T-cell (primary cell): ENCODE measurements around the gene RAB36. TPM values are rescaled to one million over a fixed set of nuclear protein-coding genes. Genes with fewer than 3 reads are reported as not detected.
A peak's percentile ranks its signal among the peaks of the same experiment; 100 is the strongest.

ENCODE experiments used
- ATAC-seq, 4 experiments: fragments of 200-7000 bp in 3 of 4; fragments of 150-1000 bp in 1 of 4; cut with Tn5 transposase; replicated peaks in 1 of 4; 1 replicate in 3 of 4; 2 replicates in 1 of 4; pipeline ENCODE4 v1.10.0; 2021; ENCODE audit warnings: moderate library complexity in 3 of 4, mild to moderate bottlenecking in 2 of 4, moderate number of reproducible peaks in 1 of 4
- CTCF ChIA-PET, 2 donors: fragments of 300-600 bp; sonication (Branson Sonifier 250); formaldehyde crosslinking; loops; one replicate each; lab custom pipeline; 2022; ENCODE audit warnings: antibody characterized with exemption in 2 of 2; lab: Charles Lee
- POLR2A ChIA-PET, 2 donors: fragments of 300-600 bp; sonication (Branson Sonifier 250); formaldehyde crosslinking; loops; one replicate each; lab custom pipeline; 2022; ENCODE audit warnings: antibody characterized with exemption in 2 of 2; lab: Charles Lee
- DNase-seq, 35 experiments: peaks; one replicate each; pipeline versions ENCODE4 v3.0.0 to v3.0.0-alpha.2; 2013 to 2023
- H3K27ac ChIP-seq: one replicate; pipeline ENCODE4 v1.5.1; 2013; ENCODE audit warnings: low read length
- H3K27me3 ChIP-seq, 2 experiments: replicated peaks in 1 of 2; 1 replicate in 1 of 2; 2 replicates in 1 of 2; pipeline versions ENCODE4 v1.6.1 to v1.7.0; 2013; ENCODE audit warnings: low read length in 1 of 2, mixed read lengths in 1 of 2; ENCODE audit not compliant: control insufficient read depth in 2 of 2, insufficient read depth in 2 of 2; ENCODE audit errors: extremely low read depth in 1 of 2
- H3K36me3 ChIP-seq, 2 donors: 1 replicate in 1 of 2; 2 replicates in 1 of 2; pipeline versions ENCODE4 v1.6.1 to v1.7.0; 2013; ENCODE audit warnings: low read length in 1 of 2; ENCODE audit not compliant: control insufficient read depth in 2 of 2, insufficient read depth in 1 of 2; ENCODE audit errors: extremely low read depth in 1 of 2
- H3K4me1 ChIP-seq, 2 experiments: 1 replicate in 1 of 2; 2 replicates in 1 of 2; pipeline versions ENCODE4 v1.6.1 to v1.7.0; 2013; ENCODE audit warnings: low read length in 2 of 2, mixed read lengths in 1 of 2; ENCODE audit not compliant: insufficient read depth in 2 of 2, control insufficient read depth in 1 of 2; ENCODE audit errors: extremely low read depth in 1 of 2
- H3K4me3 ChIP-seq, 2 donors: 1 replicate in 1 of 2; 2 replicates in 1 of 2; pipeline versions ENCODE4 v1.5.1 to v1.7.0; 2013; ENCODE audit warnings: mild to moderate bottlenecking in 2 of 2, low read length in 1 of 2, moderate library complexity in 1 of 2; ENCODE audit not compliant: control insufficient read depth in 1 of 2; ENCODE audit errors: extremely low read depth in 1 of 2
- H3K9me3 ChIP-seq: 2 replicates; pipeline ENCODE4 v1.7.0; 2013
- H3K27ac Mint-ChIP-seq, 2 donors: one replicate each; pipeline ENCODE4 v1.8.0; 2020 to 2021; ENCODE audit warnings: mild to moderate bottlenecking in 2 of 2, mixed read lengths in 2 of 2
- H3K27me3 Mint-ChIP-seq, 2 donors: one replicate each; pipeline ENCODE4 v1.8.0; 2021 to 2022; ENCODE audit warnings: mixed read lengths in 2 of 2
- H3K36me3 Mint-ChIP-seq: one replicate; pipeline ENCODE4 v1.8.0; 2021; ENCODE audit warnings: mixed read lengths
- H3K4me1 Mint-ChIP-seq, 3 donors: one replicate each; pipeline ENCODE4 v1.8.0; 2020 to 2022; ENCODE audit warnings: mixed read lengths in 3 of 3, mild to moderate bottlenecking in 1 of 3
- H3K4me3 Mint-ChIP-seq, 3 donors: one replicate each; pipeline ENCODE4 v1.8.0; 2020 to 2022; ENCODE audit warnings: mild to moderate bottlenecking in 3 of 3, mixed read lengths in 3 of 3, moderate library complexity in 3 of 3
- H3K9me3 Mint-ChIP-seq, 3 donors: one replicate each; pipeline ENCODE4 v1.8.0; 2020 to 2022; ENCODE audit warnings: mixed read lengths in 3 of 3
- WGBS: methylation state at CpG from one replicate; pipeline ENCODE4 v1.1.5; 2013; ENCODE audit warnings: missing lambda C conversion rate; ENCODE audit not compliant: insufficient coverage; 5-methylcytosine and 5-hydroxymethylcytosine counted together
- total RNA-seq, 35 experiments: library from RNA in 6 of 35; stranded (reverse) in 6 of 35; fragments of 120-200 nt in 1 of 35; gene quantifications; one replicate each; pipeline versions ENCODE4 v1.2.1 to v1.2.4 and lab custom pipeline; 2013 to 2026

RAB36 gene
- total RNA-seq, 5 donors from 2014 or later (not counting 1 experiment from before 2014, with no cell fraction given), result 0.18 to 1.8 (median 0.47) TPM

DNA sequence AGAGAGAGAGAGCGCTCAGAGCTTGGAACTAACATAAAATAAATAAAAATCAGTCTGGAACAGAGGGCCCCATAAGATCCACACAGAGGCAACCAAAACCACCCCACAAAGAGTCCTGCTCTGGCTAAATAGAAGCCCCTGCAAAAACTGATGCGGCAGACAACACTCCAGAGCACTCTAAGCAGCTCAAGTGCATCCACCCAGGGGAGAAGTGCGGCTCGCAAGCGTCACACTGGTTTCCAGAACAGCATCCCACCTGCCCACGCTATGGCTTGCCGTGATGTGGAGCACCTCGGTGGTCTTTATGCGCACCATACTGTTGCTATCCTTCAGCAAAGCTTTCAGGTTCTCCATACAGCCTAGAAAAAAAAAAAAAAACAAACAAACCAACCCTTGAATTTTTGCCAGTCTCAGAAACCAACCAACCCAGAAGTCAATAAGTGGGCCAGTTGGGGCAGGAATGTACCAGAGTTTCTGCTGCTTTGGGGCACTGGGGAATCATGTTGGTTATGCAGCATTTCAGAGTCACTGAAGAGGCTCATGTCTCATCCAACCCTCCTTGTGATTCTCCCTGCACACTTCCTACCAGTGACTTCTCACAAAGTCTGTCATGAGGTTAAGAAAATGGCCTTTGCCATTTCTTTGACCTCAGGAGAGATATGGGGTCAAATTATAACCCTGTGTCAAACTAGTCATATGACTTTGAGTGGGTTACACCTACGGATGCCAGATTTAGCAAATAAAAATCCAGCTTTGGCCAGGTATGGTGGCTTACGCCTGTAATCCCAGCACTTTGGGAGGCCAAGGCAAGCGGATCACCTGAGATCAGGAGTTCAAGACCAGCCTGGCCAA, 6.5 kb upstream of the RAB36 start:
- Histone ChIP-seq H3K36me3 (no peaks in the 10 kb centered on the region), H3K4me1 (peaks cover 24 to 90% of the 10 kb centered on the region in 2 experiments), H3K9me3 (no peaks in the 10 kb centered on the region), H3K27ac (peak overlapping the region; percentile 91), H3K4me3 (no peak overlapping the region), H3K27me3 (no peaks in the 10 kb centered on the region)
- H3K9me3 Mint-ChIP-seq, result no peaks in the 10 kb centered on the region
- peak overlapping the region; percentile 53 to 74 (median 58) for H3K4me3 Mint-ChIP-seq
- DNase-seq (no peak), ATAC-seq (no peak)
- peak overlapping the region; percentile 96 to 98 for H3K27ac Mint-ChIP-seq
- WGBS, result 73% methylated on average over 8 of the region's 12 CpGs
- H3K36me3 Mint-ChIP-seq, result no peaks in the 10 kb centered on the region
- H3K27me3 Mint-ChIP-seq, result no peaks in the 10 kb centered on the region
- H3K4me1 Mint-ChIP-seq, result peaks cover 43 to 71% (median 57%) of the 10 kb centered on the region in 3 donors
- ChIA-PET CTCF (interaction anchor here in 1 of 2 donors (0.5 to 1.7 kb wide), 4 partner anchors 15 to 179 kb away, joined by 3 to 5 read pairs (median 4); no protein-coding TSS in a partner anchor), POLR2A (interaction anchor here in 1 of 2 donors (0.6 to 1.1 kb wide), 2 partner anchors 15 to 19 kb away, joined by 7 to 8 read pairs; no protein-coding TSS in a partner anchor)

DNA sequence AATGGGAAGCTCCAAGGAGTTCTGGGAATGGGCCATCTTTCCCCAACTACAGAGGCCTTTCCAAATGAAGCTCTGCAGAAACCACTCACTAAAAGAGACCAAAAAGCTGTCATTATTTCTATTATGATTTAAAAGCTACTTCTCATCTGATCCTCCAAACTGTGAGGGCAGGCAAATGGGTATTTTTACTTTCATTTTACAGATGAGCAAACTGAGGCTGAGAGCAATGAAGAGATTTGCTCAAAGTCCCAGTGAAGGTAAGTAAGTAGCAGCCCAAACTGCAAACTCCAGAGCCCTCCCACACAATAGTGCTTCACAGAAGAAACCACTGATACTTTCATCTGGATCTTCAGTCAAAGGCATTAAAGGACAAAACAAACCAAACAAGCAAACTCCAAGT, 4.9 kb upstream of the RAB36 start:
- ATAC-seq, result no peak
- Mint-ChIP-seq H3K4me1 (peaks cover 58 to 86% (median 69%) of the 10 kb centered on the region in 3 donors), H3K27me3 (no peaks in the 10 kb centered on the region), H3K9me3 (no peaks in the 10 kb centered on the region), H3K36me3 (no peaks in the 10 kb centered on the region), H3K27ac (peak overlapping the region; percentile 31 to 89), H3K4me3 (no peak overlapping the region)
- Histone ChIP-seq H3K9me3 (no peaks in the 10 kb centered on the region), H3K27me3 (no peaks in the 10 kb centered on the region), H3K4me1 (peaks cover 32 to 95% of the 10 kb centered on the region in 2 experiments), H3K36me3 (no peaks in the 10 kb centered on the region), H3K27ac (no peak overlapping the region), H3K4me3 (no peak overlapping the region)
- ChIA-PET CTCF (interaction anchor here (0.7 to 1.8 kb wide), 3 partner anchors 21 to 1941 kb away, joined by 3 to 11 read pairs (median 4); no protein-coding TSS in a partner anchor), POLR2A (no interaction called here)
- DNase-seq, result no peak

DNA sequence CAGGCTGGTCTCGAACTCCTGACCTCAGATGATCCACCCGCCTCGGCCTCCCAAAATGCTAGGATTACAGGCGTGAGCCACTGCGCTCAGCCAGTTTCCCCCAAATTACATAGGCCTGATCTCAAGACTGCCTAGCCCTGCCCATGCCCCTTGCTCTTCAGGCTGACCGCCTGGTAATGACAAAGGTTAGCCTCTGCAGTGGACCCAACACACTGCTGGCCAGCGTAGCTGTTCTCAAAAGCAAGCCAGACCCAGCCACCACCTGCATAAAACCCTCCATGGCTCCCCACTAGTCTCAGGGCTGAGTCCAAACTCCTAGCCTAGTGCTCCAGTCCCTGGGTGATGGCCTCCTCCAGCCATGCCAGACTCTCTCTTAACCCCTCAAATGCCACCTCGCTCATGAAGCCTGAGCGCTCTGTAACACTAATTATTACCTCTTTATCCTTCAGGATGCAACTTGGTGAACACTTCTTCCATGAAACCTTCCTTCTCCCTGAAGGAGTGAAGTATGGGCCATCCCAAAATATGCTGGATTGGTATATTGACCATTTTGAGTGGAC, 2.7 kb upstream of the RAB36 start:
- no peak for DNase-seq
- Mint-ChIP-seq H3K27me3 (no peaks in the 10 kb centered on the region), H3K27ac (peak overlapping the region; percentile 88 to 89), H3K9me3 (no peaks in the 10 kb centered on the region), H3K4me1 (peaks cover 63 to 77% (median 65%) of the 10 kb centered on the region in 3 donors), H3K4me3 (peak overlapping the region; percentile 58 to 75 (median 64)), H3K36me3 (no peaks in the 10 kb centered on the region)
- 98% methylated on average over 3 of the region's 9 CpGs for WGBS
- H3K27me3 ChIP-seq, result no peaks in the 10 kb centered on the region
- H3K4me3 ChIP-seq, result peak overlapping the region in 1 of 2 donors; percentile 17
- ChIA-PET POLR2A (interaction anchor here in 1 of 2 donors (0.6 to 0.9 kb wide), 3 partner anchors 24 to 554 kb away, joined by 6 to 11 read pairs (median 8); no protein-coding TSS in a partner anchor), CTCF (interaction anchor here in 1 of 2 donors (0.7 to 1.1 kb wide), 5 partner anchors 10 to 294 kb away, joined by 3 to 6 read pairs (median 4); no protein-coding TSS in a partner anchor)
- H3K4me1 ChIP-seq, result peaks cover 28 to 84% of the 10 kb centered on the region in 2 experiments
- H3K36me3 ChIP-seq, result no peaks in the 10 kb centered on the region
- no peaks in the 10 kb centered on the region for H3K9me3 ChIP-seq
- peak overlapping the region; percentile 90 for H3K27ac ChIP-seq
- ATAC-seq, result no peak

DNA sequence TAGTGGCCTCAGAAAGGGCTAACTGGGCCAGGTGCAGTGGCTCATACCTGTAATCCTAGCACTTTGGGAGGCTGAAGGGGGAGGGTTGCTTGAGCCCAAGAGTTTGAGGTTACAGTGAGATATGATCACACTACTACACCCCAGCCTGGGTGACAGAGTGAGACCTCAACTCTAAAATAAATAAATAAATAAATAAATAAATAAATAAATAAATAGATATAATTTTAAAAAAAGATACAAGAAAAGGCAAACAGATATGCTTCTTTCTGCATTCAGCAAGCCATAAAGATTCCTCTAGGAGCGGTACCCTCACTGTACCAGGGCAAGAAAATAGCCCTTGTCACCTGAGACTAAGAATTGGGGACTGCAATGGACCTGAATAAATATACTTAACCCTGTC, 2.2 kb upstream of the RAB36 start:
- ATAC-seq (no peak), DNase-seq (no peak)
- Mint-ChIP-seq H3K27me3 (no peaks in the 10 kb centered on the region), H3K36me3 (no peaks in the 10 kb centered on the region), H3K4me3 (peak overlapping the region in 2 of 3 donors; percentile 58 to 75), H3K27ac (peak overlapping the region; percentile 88 to 89), H3K9me3 (no peaks in the 10 kb centered on the region), H3K4me1 (peaks cover 58 to 72% (median 60%) of the 10 kb centered on the region in 3 donors)
- Histone ChIP-seq H3K27me3 (no peaks in the 10 kb centered on the region), H3K4me1 (peaks cover 25 to 79% of the 10 kb centered on the region in 2 experiments), H3K36me3 (no peaks in the 10 kb centered on the region), H3K27ac (peak overlapping the region; percentile 90), H3K4me3 (no peak overlapping the region), H3K9me3 (no peaks in the 10 kb centered on the region)
- no CpG with 5 or more reads among the region's 1 CpG for WGBS
- CTCF ChIA-PET, result no interaction called here
- POLR2A ChIA-PET, result no interaction called here

DNA sequence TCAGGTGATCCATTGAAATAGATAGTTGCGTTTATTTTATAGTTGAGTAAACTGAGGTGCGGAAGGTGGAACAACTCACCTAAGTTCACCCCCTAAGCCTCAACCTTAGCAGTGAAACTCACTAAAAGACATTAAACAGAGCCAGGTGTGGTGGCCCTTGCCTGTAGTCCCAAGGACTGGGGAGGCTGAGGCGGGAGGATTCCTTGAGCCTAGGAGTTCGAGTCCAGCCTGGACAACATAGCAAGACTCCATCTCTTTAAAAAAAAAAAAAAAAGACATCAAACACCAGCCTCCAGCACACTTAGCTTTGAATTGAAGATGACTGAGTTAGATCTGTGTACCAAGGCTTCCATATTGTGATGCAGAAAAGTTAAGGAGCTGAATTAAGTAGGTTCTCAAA, 845 bp upstream of the RAB36 start:
- Histone ChIP-seq H3K4me3 (peak overlapping the region in 1 of 2 donors; percentile 46), H3K9me3 (no peaks in the 10 kb centered on the region), H3K4me1 (peaks cover 25 to 66% of the 10 kb centered on the region in 2 experiments), H3K36me3 (no peaks in the 10 kb centered on the region), H3K27ac (peak overlapping the region; percentile 80), H3K27me3 (no peaks in the 10 kb centered on the region)
- Mint-ChIP-seq H3K36me3 (no peaks in the 10 kb centered on the region), H3K4me3 (peak overlapping the region; percentile 70 to 78 (median 74)), H3K27ac (peak overlapping the region; percentile 90 to 91), H3K27me3 (no peaks in the 10 kb centered on the region), H3K9me3 (no peaks in the 10 kb centered on the region), H3K4me1 (peaks cover 48 to 62% (median 50%) of the 10 kb centered on the region in 3 donors)
- ATAC-seq (no peak), DNase-seq (no peak)
- whole genome bisulfite sequencing, result no CpG with 5 or more reads among the region's 4 CpGs
- ChIA-PET POLR2A (interaction anchor here in 1 of 2 donors (0.6 kb wide), 2 partner anchors 9 to 145 kb away, joined by 3 to 7 read pairs; no protein-coding TSS in a partner anchor), CTCF (interaction anchor here in 1 of 2 donors (0.6 to 1.1 kb wide), 8 partner anchors 9 to 141 kb away, joined by 3 to 8 read pairs (median 4); partner anchors contain the start of gene BCR)
